CD4-positive, alpha-beta T cell treated with Interferon alpha-2 for 1 hour (primary cell): ENCODE data around the gene ZBED3.

Experiments
- DNase-seq, 2 donors: peaks; one replicate each; pipeline ENCODE4 v3.0.0-alpha.2; 2020 to 2022

Gene ZBED3

DNA sequence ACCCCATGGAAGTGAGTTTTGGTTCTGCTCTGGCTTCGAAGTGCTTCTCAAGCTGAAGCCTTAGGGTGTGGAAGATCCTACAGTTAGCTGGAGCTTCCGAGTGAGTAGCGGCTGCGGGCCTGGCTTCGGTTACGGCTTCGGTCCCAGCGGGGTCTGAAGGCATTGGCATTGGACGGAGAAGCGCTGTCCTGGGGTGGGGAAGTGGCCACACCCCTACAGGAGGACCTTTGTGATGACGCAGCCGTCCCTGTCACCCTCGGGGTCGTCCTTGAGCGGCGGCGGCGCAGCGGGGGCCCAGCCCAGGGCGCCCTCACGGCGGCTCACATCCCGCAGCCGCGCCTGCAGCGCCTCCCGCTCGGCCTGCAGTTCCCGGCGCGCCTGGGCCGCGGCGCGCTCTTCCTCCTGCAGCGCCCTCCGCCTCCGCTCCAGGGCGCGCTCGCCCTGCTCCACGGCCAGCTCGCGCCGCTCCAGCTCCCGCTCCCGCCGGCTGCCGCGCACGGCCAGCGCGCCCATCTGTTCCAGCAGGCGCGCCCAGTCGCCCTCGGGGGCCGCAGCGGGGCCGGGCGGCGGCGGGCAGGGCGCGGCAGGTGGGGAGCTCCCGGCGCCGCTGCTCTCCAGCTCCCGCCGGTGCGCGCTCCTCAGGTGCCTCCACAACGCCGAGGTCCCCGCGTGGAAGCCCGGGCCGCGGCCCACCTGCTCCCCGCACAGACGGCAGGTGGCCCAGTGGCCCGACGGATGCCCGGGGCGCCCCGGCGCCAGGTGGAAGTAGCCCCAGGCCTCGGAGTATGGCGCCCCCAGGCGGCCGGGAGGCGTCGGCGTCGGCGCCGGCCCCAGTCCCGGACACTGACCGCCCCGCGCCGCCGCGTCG, 9.9 kb downstream of the ZBED3 start:
- DNase-seq: peak; percentile 40 to 62

DNA sequence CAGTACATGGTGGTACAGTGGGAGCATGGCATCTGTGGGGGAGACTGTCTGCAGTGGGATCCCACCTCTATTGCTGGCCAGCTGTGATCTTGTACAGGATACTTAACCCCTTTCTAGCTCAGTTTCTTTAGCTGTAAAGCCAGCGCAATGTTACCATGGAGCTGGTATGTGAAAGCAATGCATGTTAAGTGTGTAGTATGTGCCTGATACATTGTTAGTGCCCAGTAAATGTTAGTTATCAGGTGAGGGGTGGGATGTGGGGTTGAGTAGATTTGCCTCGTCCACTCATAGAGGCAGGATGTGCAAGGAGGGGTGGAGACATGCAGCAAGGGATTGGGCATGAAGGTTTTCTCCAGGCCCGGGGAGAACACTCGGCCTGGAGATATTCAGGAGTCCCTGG, 12.3 kb downstream of the ZBED3 start:
- DNase-seq: no peak

DNA sequence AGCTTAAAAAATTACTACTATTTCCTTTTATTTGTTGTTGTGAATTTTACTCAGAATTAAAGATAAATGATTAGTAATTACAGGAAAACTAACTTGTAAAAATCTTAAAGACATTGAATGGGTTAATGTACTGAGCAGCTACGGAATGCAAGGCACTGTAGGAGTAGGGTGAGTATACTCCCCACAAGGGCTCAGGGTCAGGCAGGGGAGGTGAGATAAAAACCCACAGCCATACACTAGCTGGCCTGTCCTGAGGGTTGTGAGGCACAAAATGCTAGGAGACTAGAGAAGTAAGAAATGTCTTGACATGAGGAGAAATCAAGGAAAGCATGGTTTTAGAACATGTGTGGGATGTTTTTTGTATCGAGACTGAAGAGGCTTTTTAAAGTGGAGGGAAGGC, 13.4 kb downstream of the ZBED3 start:
- DNase-seq: no peak

DNA sequence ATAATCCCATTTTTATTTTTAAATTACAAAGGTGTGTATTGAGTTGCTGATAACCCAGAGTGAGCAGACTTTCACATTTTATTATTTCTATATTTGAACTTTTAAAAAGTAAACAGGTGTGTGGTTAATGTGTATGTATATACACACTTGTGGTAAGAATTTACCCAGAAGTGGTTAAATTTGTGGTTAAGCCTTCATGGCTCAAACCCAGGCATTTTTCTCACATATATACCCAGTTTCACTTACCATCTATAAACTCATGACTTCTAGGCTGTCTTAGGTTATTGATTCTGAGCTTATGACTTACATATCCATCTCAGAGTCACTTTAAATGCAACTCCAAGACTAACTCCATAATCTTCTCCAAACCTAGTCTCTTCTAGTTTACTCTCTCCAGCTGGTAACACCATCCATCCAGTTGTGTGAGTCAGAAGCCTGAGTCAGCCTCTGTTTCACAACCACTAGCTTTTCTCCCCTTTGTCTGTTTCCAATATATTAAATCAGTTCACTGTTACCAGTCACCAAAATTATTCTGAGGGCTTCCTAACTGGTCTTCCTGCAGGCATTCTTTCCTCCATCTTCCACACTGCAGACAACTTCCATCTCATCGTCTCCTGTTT, 20.2 kb downstream of the ZBED3 start:
- DNase-seq: no peak

DNA sequence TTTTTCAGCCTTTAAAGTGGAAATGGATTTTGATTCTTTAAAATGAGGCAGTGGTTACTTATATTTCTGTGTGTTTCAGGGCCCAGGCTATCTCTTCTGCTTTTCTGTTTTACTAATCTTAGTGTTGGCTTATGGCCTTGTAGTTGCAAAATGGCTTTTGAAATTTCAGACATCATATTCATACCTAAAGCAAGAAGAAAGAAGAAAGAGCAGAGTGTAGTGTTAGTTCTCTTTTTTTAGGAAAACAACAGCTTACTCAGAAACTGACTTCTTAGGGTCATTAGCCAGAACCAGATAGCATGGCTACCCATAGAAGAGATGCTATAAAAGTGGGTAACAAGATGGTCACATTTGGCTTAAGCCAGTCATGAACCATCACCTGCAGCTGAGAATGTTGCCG, 20.9 kb downstream of the ZBED3 start:
- DNase-seq: no peak

DNA sequence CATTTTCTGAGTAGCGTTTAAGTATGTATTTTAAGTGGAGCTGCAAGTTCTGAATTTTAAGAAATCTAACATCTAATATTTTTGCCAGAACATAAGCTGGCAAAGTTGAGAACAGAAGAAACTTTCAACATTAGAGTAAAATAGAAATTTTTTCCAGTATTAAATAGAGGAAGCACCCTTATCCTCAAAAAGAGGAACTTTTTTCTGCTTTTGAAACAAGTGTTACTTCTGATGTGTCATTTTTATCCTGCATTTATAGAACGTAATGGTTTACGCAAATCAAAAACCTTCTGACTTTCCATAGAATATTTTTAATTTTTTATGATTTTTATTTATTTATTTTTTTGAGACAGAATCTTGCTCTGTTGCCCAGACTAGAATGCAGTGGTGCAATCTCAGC, 21.8 kb downstream of the ZBED3 start:
- DNase-seq: no peak

DNA sequence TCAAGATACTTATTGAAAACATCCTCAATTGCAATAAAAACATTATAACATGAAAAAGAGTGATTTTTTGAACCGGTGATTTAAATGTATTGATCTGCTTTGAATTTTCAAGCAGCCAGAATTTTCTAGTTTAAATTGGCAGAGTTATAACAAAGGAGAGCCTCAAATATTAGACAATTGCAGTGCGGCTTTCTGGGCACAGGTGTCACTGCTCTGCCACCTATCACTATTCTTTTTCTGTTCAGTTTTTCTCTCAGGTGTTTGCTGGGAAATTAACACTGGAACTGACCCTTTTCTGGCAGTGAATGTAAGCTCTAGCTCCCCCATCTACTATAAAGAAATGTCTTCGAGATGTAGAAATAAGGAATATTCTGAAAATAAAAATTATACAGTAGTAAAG, 23.0 kb downstream of the ZBED3 start:
- DNase-seq: peak in 1 of 2 donors; percentile 1

DNA sequence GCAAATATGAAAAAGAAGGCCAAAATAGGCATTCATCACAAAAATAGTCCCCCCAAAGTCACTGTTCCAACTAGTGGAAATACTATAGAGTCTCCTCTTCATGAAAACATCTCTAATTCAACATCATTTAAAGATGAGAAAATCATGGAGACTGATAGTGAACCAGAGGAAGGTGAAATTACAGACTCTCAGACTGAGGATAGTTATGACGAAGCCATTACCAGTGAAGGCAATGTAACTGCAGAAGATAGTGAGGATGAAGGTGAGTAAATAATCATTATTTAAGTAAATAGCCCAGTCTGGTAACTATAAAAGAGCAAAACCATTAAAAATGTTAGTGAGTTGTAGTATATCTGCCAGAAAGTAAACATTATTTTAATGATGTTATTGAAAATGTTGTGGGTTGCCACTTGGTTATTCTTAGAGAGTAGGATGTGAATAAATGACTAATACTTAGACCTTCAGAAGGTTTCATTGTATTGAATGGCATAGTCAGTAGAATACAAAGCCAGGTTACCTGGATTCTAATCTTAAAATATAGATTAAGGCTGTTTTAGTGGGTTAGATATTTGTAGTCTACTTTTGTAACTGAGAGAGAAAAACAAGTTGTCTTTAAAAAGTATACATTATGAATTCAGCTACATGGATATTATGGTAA, 40.5 kb downstream of the ZBED3 start:
- DNase-seq: no peak

DNA sequence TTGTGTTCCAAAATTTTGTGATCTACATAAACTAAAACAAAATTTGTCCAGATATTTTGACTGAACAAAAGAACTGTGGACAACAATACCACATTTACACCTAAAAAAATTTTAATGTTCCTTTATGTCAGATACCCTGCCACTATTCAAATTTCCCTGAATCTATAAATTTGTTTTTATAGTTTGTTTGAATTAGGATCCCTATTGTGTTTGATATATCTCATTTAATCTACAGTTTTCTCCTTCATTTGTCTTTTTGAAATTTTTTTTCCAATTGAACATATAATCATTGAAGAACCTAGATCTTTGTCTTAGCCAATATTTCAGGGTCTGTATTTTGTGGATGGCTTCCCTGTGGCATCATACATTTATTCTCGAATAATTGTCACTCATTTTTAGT, 51.1 kb downstream of the ZBED3 start:
- DNase-seq: no peak

DNA sequence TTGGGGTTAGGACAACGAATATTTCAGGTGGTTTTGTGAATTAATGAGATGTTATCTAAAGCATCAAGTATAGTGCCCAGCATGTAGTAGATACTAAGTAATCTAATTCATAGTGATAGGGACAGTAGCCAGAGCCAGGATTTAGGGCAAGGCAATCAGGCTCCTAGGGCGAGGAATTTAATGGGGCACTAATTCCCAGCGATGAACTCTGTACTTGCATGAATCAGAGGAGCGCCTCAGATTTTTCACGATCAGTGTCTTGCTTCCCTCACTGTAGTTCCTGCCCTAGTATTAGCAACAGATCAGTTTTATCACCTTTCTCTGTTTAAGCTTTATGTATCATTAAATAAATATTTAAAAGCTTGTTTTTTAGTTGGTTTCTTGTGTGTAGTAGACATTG, 53.7 kb downstream of the ZBED3 start:
- DNase-seq: no peak

DNA sequence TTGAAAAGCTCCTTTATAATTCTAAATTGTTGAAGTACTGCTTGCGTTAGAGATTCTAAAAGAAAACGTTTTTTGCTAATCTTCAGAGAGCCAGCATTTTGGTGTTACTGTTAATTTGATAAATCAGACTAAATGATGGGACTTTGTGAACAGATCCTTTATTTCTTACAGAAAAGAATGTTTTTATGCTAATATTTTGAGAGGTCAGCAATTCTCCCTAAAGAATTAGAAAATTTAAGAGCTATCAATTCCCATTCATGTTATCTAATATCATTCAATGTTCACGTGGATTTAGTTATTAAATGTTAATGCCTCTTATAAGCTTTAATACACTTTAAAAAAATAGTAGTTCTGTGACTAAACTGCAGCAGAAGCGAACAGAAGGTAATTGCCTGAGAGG, 54.5 kb downstream of the ZBED3 start:
- DNase-seq: no peak

DNA sequence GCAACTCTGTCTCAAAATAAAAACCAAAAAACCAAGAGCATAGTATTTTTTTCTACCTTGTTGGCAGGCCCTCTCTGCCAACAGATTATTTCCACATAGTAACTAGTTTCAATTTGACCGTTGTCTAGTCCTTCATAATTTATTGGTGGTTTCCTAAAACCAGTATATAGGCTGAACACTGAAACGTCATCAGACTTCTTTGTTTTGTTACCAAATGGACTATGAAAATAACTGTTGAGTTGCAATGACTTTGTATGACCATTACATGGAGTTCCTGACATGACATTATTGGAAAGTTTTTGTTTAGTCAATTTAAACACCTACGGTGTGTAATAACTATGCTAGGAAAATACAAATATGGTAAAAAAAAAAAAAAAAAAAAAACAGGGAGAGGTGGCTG, 55.2 kb downstream of the ZBED3 start:
- no peak for DNase-seq

DNA sequence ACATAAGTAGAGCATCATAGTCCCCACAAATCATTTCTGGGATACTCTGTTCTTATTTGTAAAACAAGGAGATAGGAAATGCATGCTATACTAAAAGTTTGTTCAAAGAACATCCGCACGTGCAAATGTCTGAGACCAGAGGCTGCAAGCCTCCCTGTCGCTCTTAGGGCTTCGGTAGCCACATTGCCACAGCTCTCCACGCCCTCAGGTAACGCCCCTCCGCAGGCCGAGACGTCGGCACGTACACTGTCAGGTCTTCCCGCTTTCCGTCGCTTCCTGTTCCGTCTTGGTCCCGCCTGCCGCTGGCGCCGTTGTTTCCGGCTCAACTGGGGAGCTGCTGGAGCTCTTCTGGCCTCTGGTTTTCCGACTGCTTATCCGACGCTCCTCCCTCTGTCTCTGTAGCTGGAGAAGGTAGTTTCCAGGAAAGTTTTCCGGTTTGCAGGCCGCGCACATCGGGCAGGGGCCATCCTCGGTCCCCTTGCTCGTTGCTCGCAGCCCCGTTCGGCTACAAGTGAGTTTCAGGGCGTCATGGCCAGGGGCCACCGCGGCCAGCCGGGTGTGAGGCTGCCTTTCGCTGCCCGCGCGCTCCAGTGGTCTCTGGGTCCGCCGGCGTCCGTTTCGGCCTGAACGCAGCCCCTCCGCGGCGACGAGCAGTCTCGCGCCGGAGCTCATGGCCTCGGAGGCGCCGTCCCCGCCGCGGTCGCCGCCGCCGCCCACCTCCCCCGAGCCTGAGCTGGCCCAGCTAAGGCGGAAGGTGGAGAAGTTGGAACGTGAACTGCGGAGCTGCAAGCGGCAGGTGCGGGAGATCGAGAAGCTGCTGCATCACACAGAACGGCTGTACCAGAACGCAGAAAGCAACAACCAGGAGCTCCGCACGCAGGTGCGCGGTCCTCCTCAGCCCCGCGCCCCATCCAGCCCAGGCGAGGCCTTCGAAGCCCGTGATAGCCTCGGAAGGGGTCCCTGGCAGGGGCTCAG, 56.7 kb downstream of the ZBED3 start, which contains the start of gene AGGF1:
Gene AGGF1, plus strand, starts transcription at position 308 of the 975 bp plus-strand sequence. Its CDS starts 363 bp downstream, at position 671.
- peak; percentile 86 to 89 for DNase-seq

DNA sequence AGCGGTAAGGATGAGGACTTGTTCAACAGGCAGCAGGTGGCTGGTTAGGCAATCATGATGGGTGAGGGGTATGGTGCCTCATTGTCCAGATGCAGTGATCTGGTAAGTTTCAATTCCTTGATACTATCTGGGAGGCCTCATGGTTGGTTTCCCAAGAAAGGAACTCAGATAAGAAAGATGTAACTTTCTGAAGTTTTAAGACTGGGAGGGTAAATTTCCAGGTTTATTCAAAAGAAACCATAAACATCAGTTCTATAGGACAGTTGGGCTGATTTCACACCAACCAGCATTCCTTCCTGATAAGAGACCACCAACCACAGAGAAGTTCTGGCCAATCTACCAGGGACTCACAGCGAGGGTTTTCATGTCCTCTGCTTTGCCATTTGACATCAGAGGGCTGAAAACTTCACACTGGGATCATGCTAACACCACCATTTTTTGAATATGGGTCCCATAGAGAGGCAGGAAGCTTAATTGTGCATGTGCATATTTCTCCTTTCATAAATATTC, 57.7 kb downstream of the ZBED3 start:
- no peak for DNase-seq

DNA sequence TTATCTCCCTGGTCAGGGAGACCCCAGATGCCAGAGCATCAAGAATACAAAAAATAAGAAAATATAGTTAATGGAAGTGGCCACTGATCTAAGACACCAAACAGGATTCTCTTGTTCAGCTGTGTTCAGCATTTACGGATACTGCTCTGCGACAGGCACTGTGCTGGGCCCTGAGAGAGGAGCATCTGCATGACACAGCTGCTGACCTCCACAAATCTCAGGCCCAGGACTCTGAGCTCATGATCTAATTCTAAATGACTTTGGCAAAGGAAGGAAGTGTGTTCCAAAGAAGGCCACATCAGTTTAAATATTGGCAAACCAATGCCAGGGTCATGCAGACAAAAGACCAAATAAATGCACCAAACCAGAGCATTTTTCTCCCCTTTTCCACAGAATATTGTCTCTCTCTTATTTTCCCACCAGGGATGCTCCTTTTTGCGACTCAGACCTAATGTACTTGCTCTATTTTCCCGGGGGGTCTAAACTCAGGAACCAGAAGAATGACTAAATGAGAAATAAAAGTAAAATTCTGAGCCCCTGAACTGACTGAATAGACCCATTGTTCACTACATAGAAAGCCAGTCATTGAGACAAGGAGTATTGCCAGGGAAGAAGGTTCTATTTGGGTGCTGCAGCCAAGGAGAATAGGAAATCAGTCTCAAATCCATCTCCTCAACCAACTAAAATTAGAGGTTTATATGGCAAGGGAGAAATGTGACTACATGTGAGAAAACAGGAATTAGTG, 58.3 kb downstream of the ZBED3 start:
- no peak for DNase-seq

DNA sequence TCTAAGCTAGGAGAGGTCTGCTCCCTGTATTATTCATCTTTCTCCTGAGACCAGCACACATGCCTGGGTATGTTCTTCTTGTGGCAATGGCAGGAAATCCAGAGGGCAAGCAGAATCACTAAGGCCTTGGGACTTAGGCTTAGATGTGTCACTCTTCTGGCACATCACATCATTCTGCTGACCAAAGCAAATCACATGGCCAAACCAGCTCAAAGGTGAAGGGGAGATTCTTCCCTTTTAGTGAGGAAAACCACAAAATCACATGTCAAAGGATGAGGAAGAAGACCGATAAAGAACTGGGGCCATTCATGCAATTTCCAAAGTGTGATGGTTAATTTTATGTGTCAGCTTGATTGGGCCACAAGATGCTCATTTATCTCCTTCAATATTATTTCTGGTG, 62.6 kb downstream of the ZBED3 start:
- DNase-seq: no peak

DNA sequence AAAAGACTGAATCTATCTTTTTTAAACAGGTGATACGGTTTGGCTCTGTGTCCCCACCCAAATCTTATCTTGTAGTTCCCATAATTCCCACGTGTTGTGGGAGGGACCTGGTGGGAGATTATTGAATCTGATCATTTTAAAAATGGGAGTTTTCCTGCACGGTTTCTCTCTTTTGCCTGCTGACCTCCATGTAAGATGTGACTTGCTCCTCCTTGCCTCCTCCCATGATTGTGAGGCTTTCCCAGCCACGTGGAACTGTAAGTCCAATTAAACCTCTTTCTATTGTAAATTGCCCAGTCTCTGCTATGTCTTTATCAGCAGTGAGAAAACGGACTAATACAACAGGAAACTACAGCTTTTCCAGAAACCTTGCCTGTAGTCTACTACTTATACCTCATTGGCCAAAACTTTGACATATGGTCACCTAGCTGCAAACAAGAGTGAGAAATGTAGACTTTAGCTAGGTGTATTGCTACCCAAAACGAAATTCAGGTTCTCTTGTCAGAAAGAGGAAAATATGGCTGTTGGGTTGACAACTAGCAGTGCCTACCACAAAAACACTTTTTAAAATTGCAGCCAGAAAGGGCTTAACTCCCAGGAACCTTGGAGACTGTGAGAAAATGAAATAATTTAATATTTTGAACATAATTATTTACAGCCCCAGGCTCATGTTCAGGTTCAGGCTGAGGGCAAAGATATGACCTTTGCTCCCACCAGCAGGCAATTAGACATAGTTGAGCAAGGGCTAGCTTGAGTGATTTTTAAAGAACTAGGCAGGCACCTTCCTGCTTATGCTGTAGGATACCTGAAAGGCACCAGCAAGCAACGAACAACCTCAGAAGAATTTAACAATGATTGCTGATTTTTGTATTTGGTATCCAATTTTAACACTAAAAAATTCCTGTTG, 64.3 kb downstream of the ZBED3 start:
- no peak for DNase-seq
